A673 (cell line): ENCODE data around the gene USH1G.

ENCODE experiments used
- EZH2 ChIP-seq: fragments of 200-600 bp; sonication (generic); IDR thresholded peaks from 2 replicates; pipeline ENCODE4 v1.6.1; 2017; ENCODE audit warnings: borderline replicate concordance, low read depth, mild to moderate bottlenecking, mixed read lengths, antibody characterized with exemption, low read length; ENCODE audit not compliant: poor library complexity, severe bottlenecking
- TF ChIP-seq, protein P1 (sequence below): fragments of 300-800, 200-600 bp; sonication (generic); conservative IDR thresholded peaks from 2 replicates; pipeline ENCODE4 v1.5.1; 2017; ENCODE audit warnings: low read depth, mild to moderate bottlenecking, antibody characterized with exemption, low read length, moderate library complexity, mixed read lengths

DNA sequence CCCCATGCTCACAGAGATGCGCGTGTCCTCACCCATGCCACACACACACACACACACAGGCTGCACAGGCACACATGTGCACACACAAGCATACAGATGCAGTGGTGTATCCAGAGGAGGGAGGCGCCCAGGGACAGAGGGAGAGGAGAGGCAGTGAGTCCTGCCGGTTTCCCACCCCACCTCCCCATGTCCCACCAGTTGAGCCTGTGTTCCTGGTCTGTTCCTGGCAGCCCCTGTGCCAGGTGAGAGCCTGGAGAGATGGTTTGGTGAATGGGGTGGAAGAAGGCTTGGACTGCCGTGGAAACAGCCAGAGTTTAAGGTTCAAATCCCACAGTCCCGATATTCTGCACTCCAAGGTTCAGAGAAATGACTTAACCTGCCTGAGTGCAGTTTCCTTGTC lies 19.4 kb downstream of the USH1G start:
- TF ChIP-seq, protein P1, sequence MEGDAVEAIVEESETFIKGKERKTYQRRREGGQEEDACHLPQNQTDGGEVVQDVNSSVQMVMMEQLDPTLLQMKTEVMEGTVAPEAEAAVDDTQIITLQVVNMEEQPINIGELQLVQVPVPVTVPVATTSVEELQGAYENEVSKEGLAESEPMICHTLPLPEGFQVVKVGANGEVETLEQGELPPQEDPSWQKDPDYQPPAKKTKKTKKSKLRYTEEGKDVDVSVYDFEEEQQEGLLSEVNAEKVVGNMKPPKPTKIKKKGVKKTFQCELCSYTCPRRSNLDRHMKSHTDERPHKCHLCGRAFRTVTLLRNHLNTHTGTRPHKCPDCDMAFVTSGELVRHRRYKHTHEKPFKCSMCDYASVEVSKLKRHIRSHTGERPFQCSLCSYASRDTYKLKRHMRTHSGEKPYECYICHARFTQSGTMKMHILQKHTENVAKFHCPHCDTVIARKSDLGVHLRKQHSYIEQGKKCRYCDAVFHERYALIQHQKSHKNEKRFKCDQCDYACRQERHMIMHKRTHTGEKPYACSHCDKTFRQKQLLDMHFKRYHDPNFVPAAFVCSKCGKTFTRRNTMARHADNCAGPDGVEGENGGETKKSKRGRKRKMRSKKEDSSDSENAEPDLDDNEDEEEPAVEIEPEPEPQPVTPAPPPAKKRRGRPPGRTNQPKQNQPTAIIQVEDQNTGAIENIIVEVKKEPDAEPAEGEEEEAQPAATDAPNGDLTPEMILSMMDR = no peak
- TF ChIP-seq EZH2 = no peak
